Thyroid gland (tissue), 4 donors: Measurements from ENCODE around the gene CNRIP1. TPM values are rescaled to one million over a fixed set of nuclear protein-coding genes. Genes with fewer than 3 reads are reported as not detected.
"Not testable (repeated sequence)": the region's sequence is repeated elsewhere in the genome, so short reads cannot be mapped to it uniquely, and the experiment has no call there.

ENCODE experiments used
- DNase-seq, 2 donors: peaks; one replicate each; pipeline ENCODE4 v3.0.0-alpha.2; 2019
- H3K27ac ChIP-seq, 3 donors: fragments of 200-600 bp; sonication (generic); 1 replicate in 2 of 3; 2 replicates in 1 of 3; pipeline ENCODE4 v1.5.1; 2016 to 2019; ENCODE audit warnings: mild to moderate bottlenecking in 1 of 3, moderate library complexity in 1 of 3
- H3K27me3 ChIP-seq: fragments of 200-600 bp; sonication (generic); one replicate; pipeline ENCODE4 v1.5.1; 2019
- H3K36me3 ChIP-seq, 2 donors: fragments of 200-600 bp; sonication (generic); one replicate each; pipeline ENCODE4 v1.5.1; 2016 to 2019
- H3K4me1 ChIP-seq, 2 donors: fragments of 200-600 bp; sonication (generic); one replicate each; pipeline ENCODE4 v1.5.1; 2017 to 2019
- H3K4me3 ChIP-seq, 3 donors: fragments of 200-600 bp; sonication (generic); replicated peaks in 1 of 3; 1 replicate in 2 of 3; 2 replicates in 1 of 3; pipeline ENCODE4 v1.5.1; 2016; ENCODE audit warnings: mild to moderate bottlenecking in 1 of 3
- H3K9me3 ChIP-seq: fragments of 200-600 bp; sonication (generic); one replicate; pipeline ENCODE4 v1.5.1; 2017
- CTCF ChIP-seq, 6 experiments: fragments of 200-600 bp in 3 of 6; fragments of 450-650 bp in 3 of 6; sonication (generic) in 3 of 6; IDR thresholded peaks; one replicate each; pipeline ENCODE4 v1.5.1; 2016 to 2019; ENCODE audit warnings: antibody characterized with exemption in 6 of 6, mild to moderate bottlenecking in 2 of 6, inconsistent platforms in 1 of 6, moderate library complexity in 1 of 6
- POLR2A ChIP-seq, 2 donors: fragments of 450-650 bp; IDR thresholded peaks; one replicate each; pipeline ENCODE4 v1.6.1; 2017; ENCODE audit warnings: antibody characterized with exemption in 2 of 2, mild to moderate bottlenecking in 2 of 2, moderate library complexity in 1 of 2
- WGBS, 2 donors: methylation state at CpG; one replicate each; pipeline ENCODE4 v1.1.5; 2017; 5-methylcytosine and 5-hydroxymethylcytosine counted together
- intact Hi-C: fragments of 100-400 bp; cut with DNase I; formaldehyde crosslinking; loops from one replicate; pipeline ENCODE4 v1.15.1; 2023
- total RNA-seq, 4 donors: library from RNA; depleted of rRNA; stranded (reverse); fragments of >200 nt; gene quantifications; one replicate each; pipeline ENCODE4 v1.2.3, GENCODE V29; 2016

CNRIP1 gene
- total RNA-seq, 4 donors from 2014 or later: 2.5 to 25.7 (median 17.1) TPM

GRCh38 chr2:68359889-68360288 is 40.1 kb upstream of the CNRIP1 start:
- 86 to 89% methylated on average over 3 of the region's 3 CpGs for WGBS, 2 donors
- Histone ChIP-seq H3K9me3 (no peaks in the 10 kb centered on the region), H3K4me1 (no peaks in the 10 kb centered on the region), H3K4me3 (no peak overlapping the region), H3K27me3 (no peaks in the 10 kb centered on the region), H3K36me3 (no peaks in the 10 kb centered on the region), H3K27ac (no peak overlapping the region)
- intact Hi-C loops: no loop called here
- no peak for DNase-seq
- TF ChIP-seq POLR2A (IDR thresholded peaks at IDR 0.05) (no peak), CTCF (IDR thresholded peaks at IDR 0.05) (no peak)

- H3K4me1 ChIP-seq: no peaks in the 10 kb centered on the region
- 70 to 73% methylated on average over 6 of the region's 6 CpGs for WGBS, 2 donors
- no peaks in the 10 kb centered on the region for H3K9me3 ChIP-seq
- DNase-seq: no peak
- no peaks in the 10 kb centered on the region for H3K27me3 ChIP-seq
- H3K4me3 ChIP-seq: no peak overlapping the region
- H3K27ac ChIP-seq: no peak overlapping the region
- no peaks in the 10 kb centered on the region for H3K36me3 ChIP-seq
- TF ChIP-seq CTCF (IDR thresholded peaks at IDR 0.05) (peak in 1 of 6 experiments; percentile 10), POLR2A (IDR thresholded peaks at IDR 0.05) (no peak)
- intact Hi-C loops: no loop called here
Measured at GRCh38 chr2:68357605-68358337, 38.0 kb upstream of the CNRIP1 start.

- no peak for DNase-seq
- Histone ChIP-seq H3K27ac (no peak overlapping the region), H3K4me3 (no peak overlapping the region), H3K4me1 (no peaks in the 10 kb centered on the region), H3K9me3 (no peaks in the 10 kb centered on the region), H3K36me3 (no peaks in the 10 kb centered on the region), H3K27me3 (no peaks in the 10 kb centered on the region)
- intact Hi-C loops: no loop called here
- TF ChIP-seq POLR2A (IDR thresholded peaks at IDR 0.05): no peak
- no peak for TF ChIP-seq CTCF (IDR thresholded peaks at IDR 0.05)
- WGBS, 2 donors: 94 to 99% methylated on average over 3 to 4 of the region's 4 CpGs
Measured at GRCh38 chr2:68356599-68357239, 37.0 kb upstream of the CNRIP1 start.

- 53 to 57% methylated on average over 2 of the region's 2 CpGs for WGBS, 2 donors
- no peaks in the 10 kb centered on the region for H3K27me3 ChIP-seq
- TF ChIP-seq POLR2A (IDR thresholded peaks at IDR 0.05): no peak
- no peak for TF ChIP-seq CTCF (IDR thresholded peaks at IDR 0.05)
- H3K4me1 ChIP-seq: no peaks in the 10 kb centered on the region
- H3K27ac ChIP-seq: no peak overlapping the region
- no peak for DNase-seq
- intact Hi-C loops: no loop called here
- H3K4me3 ChIP-seq: no peak overlapping the region
- no peaks in the 10 kb centered on the region for H3K9me3 ChIP-seq
- no peaks in the 10 kb centered on the region for H3K36me3 ChIP-seq
Measured at GRCh38 chr2:68352651-68353391, 33.1 kb upstream of the CNRIP1 start.

GRCh38 chr2:68351997-68352396 is 32.2 kb upstream of the CNRIP1 start:
- TF ChIP-seq POLR2A (IDR thresholded peaks at IDR 0.05) (no peak), CTCF (IDR thresholded peaks at IDR 0.05) (no peak)
- H3K27me3 ChIP-seq: no peaks in the 10 kb centered on the region
- intact Hi-C loops: no loop called here
- H3K36me3 ChIP-seq: no peaks in the 10 kb centered on the region
- no peak overlapping the region for H3K4me3 ChIP-seq
- DNase-seq: no peak
- no peaks in the 10 kb centered on the region for H3K9me3 ChIP-seq
- no peaks in the 10 kb centered on the region for H3K4me1 ChIP-seq
- H3K27ac ChIP-seq: no peak overlapping the region
- WGBS, 2 donors: 86 to 90% methylated on average over 6 of the region's 6 CpGs

GRCh38 chr2:68349091-68349490 is 29.3 kb upstream of the CNRIP1 start:
- H3K36me3 ChIP-seq, H3K27me3 ChIP-seq, intact Hi-C loops, H3K27ac ChIP-seq, H3K4me1 ChIP-seq, H3K9me3 ChIP-seq, H3K4me3 ChIP-seq, DNase-seq: not testable (repeated sequence)
- 89 to 92% methylated on average over 4 of the region's 4 CpGs for WGBS, 2 donors
